SU-DHL-6 (cell line): ENCODE results near the gene ZNF644.

Experiments
- H2AFZ ChIP-seq: fragments of 200-600 bp; sonication (generic); 2 replicates; pipeline ENCODE4 v1.6.1; 2014; ENCODE audit warnings: low read depth, mild to moderate bottlenecking, moderate library complexity, mixed read lengths, antibody characterized with exemption, low read length; ENCODE audit not compliant: severe bottlenecking
- H3F3A ChIP-seq: fragments of 200-600 bp; shearing (Covaris generic); 2 replicates; pipeline ENCODE4 v1.6.0; 2016; ENCODE audit warnings: antibody characterized with exemption, mild to moderate bottlenecking; ENCODE audit not compliant: insufficient read depth
- H3K27ac ChIP-seq: fragments of 200-600 bp; sonication (generic); 2 replicates; pipeline ENCODE4 v1.5.1; 2016; ENCODE audit warnings: low read depth, mild to moderate bottlenecking, low read length, moderate library complexity, mixed read lengths
- H3K27me3 ChIP-seq: fragments of 200-600 bp; sonication (generic), shearing (Covaris generic); 2 replicates; pipeline ENCODE4 v1.6.0; 2014; ENCODE audit warnings: mild to moderate bottlenecking, low read length
- H3K36me3 ChIP-seq: fragments of 200-600 bp; sonication (generic); 2 replicates; pipeline ENCODE4 v1.6.1; 2014; ENCODE audit warnings: mild to moderate bottlenecking, low read length, mixed read lengths
- H3K4me2 ChIP-seq: fragments of 300-600, 200-600 bp; shearing (Covaris generic), sonication (generic); 2 replicates; pipeline ENCODE4 v1.6.0; 2014; ENCODE audit warnings: low read length, low read depth, mild to moderate bottlenecking; ENCODE audit not compliant: poor library complexity, severe bottlenecking
- H3K4me3 ChIP-seq: fragments of 200-600 bp; sonication (generic); 2 replicates; pipeline ENCODE4 v1.5.1; 2014; ENCODE audit warnings: antibody characterized with exemption, low read length, mild to moderate bottlenecking, mixed read lengths; ENCODE audit not compliant: insufficient read depth, poor library complexity, severe bottlenecking
- H3K79me2 ChIP-seq: fragments of 200-600 bp; sonication (generic); 2 replicates; pipeline ENCODE4 v1.6.1; 2014; ENCODE audit warnings: mild to moderate bottlenecking, low read length, moderate library complexity; ENCODE audit not compliant: insufficient read depth
- H3K9ac ChIP-seq: fragments of 200-600 bp; sonication (generic); 2 replicates; pipeline ENCODE4 v1.7.0; 2014; ENCODE audit warnings: mild to moderate bottlenecking, low read length
- H3K9me2 ChIP-seq: fragments of 200-600 bp; sonication (generic); replicated peaks from 2 replicates; pipeline ENCODE4 v1.6.1; 2014; ENCODE audit warnings: low read length; ENCODE audit not compliant: insufficient read depth
- H3K9me3 ChIP-seq: fragments of 200-600 bp; sonication (generic); 2 replicates; pipeline ENCODE4 v1.6.1; 2014; ENCODE audit warnings: low read length, mixed read lengths; ENCODE audit not compliant: insufficient read depth
- H4K20me1 ChIP-seq: fragments of 200-600 bp; sonication (generic); 2 replicates; pipeline ENCODE4 v1.6.1; 2014; ENCODE audit warnings: low read depth, mild to moderate bottlenecking, antibody characterized with exemption, low read length, moderate library complexity, mixed read lengths
- EZH2phosphoT487 ChIP-seq: fragments of 200-600 bp; sonication (generic), shearing (Covaris generic); conservative IDR thresholded peaks from 2 replicates; pipeline ENCODE4 v1.6.1; 2018; ENCODE audit warnings: mild to moderate bottlenecking, antibody characterized with exemption, low read length, moderate library complexity, mixed read lengths
- TF ChIP-seq, protein P1 (sequence below): fragments of 200-600 bp; sonication (generic); IDR thresholded peaks from one replicate; pipeline ENCODE4 v1.5.1; 2017; ENCODE audit warnings: antibody characterized with exemption, mild to moderate bottlenecking, low read length, moderate library complexity; ENCODE audit not compliant: insufficient read depth, poor library complexity, severe bottlenecking

ZNF644 gene

DNA sequence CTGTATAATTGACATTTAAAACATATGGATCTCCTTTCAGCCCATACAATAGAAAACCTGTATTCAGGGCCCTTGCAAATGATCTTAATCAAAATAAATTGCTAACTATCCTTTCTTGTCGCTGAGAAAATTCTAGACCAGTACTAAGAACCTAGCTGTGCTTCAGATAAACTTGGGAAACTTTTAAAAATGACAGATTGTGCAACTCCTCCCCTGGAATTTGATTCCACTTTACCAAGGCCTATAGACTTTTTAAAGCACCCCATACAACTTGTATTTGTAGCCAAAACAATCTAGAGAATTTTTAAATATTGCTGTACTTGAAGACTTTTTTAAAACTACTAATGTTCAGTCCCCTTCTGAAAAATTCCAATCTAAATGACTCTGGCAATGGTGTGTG lies 51.6 kb downstream of the ZNF644 start:
- TF ChIP-seq EZH2phosphoT487: no peak
- TF ChIP-seq, protein P1, sequence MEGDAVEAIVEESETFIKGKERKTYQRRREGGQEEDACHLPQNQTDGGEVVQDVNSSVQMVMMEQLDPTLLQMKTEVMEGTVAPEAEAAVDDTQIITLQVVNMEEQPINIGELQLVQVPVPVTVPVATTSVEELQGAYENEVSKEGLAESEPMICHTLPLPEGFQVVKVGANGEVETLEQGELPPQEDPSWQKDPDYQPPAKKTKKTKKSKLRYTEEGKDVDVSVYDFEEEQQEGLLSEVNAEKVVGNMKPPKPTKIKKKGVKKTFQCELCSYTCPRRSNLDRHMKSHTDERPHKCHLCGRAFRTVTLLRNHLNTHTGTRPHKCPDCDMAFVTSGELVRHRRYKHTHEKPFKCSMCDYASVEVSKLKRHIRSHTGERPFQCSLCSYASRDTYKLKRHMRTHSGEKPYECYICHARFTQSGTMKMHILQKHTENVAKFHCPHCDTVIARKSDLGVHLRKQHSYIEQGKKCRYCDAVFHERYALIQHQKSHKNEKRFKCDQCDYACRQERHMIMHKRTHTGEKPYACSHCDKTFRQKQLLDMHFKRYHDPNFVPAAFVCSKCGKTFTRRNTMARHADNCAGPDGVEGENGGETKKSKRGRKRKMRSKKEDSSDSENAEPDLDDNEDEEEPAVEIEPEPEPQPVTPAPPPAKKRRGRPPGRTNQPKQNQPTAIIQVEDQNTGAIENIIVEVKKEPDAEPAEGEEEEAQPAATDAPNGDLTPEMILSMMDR: no peak
- no peak overlapping the region for H3K9ac ChIP-seq
- H3F3A ChIP-seq: peaks cover under 1% of the 10 kb centered on the region; the same call in 1 of the 2 replicates
- H3K36me3 ChIP-seq: no peaks in the 10 kb centered on the region; the same call in 1 of the 2 replicates
- H3K27ac ChIP-seq: no peak overlapping the region
- no peak overlapping the region for H2AFZ ChIP-seq
- H3K4me3 ChIP-seq: no peak overlapping the region
- H3K9me3 ChIP-seq: no peaks in the 10 kb centered on the region
- peaks cover 82% of the 10 kb centered on the region for H3K79me2 ChIP-seq
- H3K27me3 ChIP-seq: no peaks in the 10 kb centered on the region
- no peaks in the 10 kb centered on the region for H3K9me2 ChIP-seq
- peaks cover 11% of the 10 kb centered on the region; the same call in 1 of the 2 replicates for H4K20me1 ChIP-seq
- no peak overlapping the region for H3K4me2 ChIP-seq

DNA sequence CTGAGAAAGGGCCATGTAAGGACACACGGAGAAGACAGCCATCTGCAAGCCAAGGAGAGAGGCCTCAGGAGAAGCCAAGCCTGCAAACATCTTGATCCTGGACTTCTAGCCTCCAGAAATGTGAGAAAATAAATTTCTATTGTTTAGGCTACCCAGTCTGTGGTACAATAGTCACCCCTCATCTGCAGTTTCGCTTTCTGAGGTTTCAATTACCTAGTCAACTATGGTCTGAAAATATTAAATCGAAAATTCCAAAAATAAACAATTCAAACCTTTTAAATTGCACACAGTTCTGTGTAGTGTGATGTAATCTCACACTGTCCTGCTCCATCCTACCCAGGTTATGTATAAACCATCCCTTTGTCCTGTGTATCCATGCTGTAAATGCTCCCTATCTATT lies 52.6 kb downstream of the ZNF644 start:
- H3K4me2 ChIP-seq: no peak overlapping the region
- no peak overlapping the region for H3K27ac ChIP-seq
- no peaks in the 10 kb centered on the region for H3K27me3 ChIP-seq
- no peak overlapping the region for H3K9ac ChIP-seq
- peaks cover 88% of the 10 kb centered on the region for H3K79me2 ChIP-seq
- H3K9me2 ChIP-seq: no peaks in the 10 kb centered on the region
- no peaks in the 10 kb centered on the region; the same call in 1 of the 2 replicates for H3K36me3 ChIP-seq
- no peak overlapping the region for H2AFZ ChIP-seq
- H3K9me3 ChIP-seq: no peaks in the 10 kb centered on the region
- H4K20me1 ChIP-seq: peaks cover 11% of the 10 kb centered on the region
- no peak overlapping the region for H3K4me3 ChIP-seq
- H3F3A ChIP-seq: peaks cover 5% of the 10 kb centered on the region; the same call in 1 of the 2 replicates
- TF ChIP-seq, protein P1: no peak
- no peak for TF ChIP-seq EZH2phosphoT487

DNA sequence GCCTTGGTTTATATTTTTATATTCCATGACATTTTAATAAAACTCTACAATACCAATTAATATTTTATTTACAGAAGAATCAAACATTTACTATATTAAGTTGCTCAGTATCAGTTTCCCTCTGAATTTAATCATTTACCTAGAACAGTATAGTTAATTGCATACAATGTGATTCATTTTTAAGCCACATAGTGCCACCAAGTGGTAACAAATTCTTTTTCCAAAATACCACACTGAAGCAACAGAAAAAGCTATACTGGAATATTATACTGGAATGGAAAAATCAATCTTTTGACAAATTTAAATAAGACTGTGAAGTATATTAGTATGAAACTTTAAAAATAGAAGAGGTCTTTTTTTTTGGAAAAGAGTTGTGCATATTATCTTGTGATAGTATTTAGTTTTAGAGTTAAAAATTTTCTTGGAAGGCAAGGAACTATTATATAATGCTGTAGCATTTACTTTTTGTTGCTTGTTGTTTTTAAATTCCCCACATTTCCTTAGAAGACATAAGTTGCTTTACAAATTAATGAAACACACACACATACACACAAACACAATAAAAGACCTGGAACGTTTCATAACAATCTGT lies 57.3 kb downstream of the ZNF644 start:
- TF ChIP-seq, protein P1: peak; percentile 36
- TF ChIP-seq EZH2phosphoT487: no peak
- Histone ChIP-seq H3K36me3 (peaks cover 6% of the 10 kb centered on the region; the same call in 1 of the 2 replicates), H3F3A (peaks cover 5% of the 10 kb centered on the region; the same call in 1 of the 2 replicates), H3K9ac (no peak overlapping the region), H3K27ac (no peak overlapping the region), H3K27me3 (no peaks in the 10 kb centered on the region), H3K9me2 (no peaks in the 10 kb centered on the region), H2AFZ (no peak overlapping the region), H3K4me3 (no peak overlapping the region), H3K4me2 (no peak overlapping the region), H3K9me3 (no peaks in the 10 kb centered on the region), H4K20me1 (peaks cover 11% of the 10 kb centered on the region; the same call in 1 of the 2 replicates), H3K79me2 (peaks cover 93% of the 10 kb centered on the region)
